ENCODE data around the gene EPB41L4A.
A peak's percentile ranks its signal among the peaks of the same experiment; 100 is the strongest.

The EPB41L4A gene

DNA sequence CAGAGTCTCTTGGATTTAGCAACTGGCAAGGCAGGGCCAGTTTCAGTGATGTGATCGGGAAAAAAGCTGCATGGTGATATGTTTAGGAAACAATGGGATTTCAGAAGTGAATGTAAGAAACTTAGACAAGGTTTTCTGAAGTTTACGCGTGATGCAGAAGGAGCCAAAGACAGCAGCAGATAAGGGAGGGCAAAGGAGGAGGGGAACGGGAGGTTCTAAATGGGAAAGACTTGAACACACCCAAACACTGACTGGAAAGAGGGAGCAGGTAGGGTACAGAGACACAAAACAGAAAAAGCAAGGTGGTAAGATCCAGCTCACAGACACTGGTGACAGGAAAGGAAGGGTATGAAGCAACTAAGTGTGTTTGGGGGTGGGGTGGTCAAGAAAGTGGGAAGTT lies 115.4 kb downstream of the EPB41L4A start:
- no peak for DNase-seq

DNA sequence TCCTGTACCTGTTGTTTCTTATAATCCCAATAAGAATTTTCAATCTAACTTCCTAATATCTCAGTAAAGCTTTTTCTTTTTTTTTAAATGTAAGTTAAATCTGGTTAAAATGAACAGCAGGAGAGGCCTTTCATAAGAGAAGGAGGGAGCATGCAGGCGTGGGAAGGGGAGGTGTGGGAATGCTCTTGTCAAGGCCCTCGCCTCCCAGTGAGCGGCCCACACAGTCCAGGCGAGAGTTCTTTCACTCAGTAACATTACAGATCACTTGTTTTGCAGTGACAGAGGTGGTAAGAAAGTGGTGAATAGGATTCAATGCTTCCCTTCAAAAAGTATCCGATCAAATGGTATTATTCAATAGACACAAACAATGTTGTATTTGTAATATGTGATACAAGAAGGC lies 125.0 kb downstream of the EPB41L4A start:
- no peak for DNase-seq

DNA sequence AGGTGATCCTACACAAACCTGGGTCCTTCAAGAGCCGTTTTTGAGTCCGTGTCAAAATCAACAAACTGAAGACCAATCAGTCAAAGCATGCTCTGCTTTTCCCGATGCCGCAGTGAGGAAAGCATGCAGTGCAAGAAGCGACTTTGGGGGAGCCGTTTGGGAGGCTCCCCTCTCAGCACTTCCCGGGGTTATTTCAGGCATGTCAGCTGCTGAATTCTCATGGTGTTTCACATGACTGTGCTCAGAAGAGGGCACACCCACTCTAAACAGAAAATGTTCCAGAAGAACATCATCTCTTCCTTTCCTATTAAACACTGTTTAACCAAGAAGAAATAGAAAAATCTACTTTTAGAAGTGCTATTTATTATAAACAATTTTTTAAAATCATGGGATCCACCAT lies 125.5 kb downstream of the EPB41L4A start:
- DNase-seq: no peak

DNA sequence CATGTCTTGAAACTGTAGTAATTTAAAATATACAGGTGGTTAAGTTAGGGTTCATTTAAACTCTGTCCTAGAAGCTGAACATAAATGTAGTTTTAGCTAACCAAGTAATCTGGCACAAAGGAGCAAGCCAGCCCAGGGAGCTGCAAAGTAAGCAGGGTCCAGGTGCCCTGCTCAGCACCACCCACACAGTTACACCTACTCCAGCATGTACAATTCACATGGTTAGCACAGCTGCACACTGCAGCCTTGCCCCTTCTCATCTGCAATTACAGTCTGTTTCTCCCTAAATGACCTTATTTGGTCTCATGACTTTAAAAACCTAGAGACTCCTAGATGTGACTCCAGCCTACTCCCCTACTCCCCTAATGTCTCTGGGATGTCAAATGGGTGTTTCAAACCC lies 128.4 kb downstream of the EPB41L4A start:
- DNase-seq: no peak

DNA sequence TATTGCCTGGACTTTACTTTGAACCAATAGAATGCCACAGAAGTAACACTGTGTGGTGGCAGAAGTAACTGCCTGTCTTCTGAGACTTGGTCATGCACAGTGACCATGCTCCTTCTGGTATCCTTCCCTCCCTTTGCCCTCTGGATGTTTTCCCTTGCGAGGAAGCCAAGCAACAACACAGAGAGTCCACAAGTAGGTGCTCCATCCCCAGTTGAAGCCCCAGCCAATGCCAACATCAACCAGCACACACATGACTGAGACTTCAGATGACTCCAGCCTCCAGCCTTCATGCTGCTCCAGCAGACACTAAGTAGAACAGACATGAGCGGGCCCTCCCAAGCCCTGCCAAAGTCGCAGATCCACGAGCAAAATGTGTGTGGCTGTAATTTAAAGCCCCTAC lies 129.6 kb downstream of the EPB41L4A start:
- DNase-seq: no peak

DNA sequence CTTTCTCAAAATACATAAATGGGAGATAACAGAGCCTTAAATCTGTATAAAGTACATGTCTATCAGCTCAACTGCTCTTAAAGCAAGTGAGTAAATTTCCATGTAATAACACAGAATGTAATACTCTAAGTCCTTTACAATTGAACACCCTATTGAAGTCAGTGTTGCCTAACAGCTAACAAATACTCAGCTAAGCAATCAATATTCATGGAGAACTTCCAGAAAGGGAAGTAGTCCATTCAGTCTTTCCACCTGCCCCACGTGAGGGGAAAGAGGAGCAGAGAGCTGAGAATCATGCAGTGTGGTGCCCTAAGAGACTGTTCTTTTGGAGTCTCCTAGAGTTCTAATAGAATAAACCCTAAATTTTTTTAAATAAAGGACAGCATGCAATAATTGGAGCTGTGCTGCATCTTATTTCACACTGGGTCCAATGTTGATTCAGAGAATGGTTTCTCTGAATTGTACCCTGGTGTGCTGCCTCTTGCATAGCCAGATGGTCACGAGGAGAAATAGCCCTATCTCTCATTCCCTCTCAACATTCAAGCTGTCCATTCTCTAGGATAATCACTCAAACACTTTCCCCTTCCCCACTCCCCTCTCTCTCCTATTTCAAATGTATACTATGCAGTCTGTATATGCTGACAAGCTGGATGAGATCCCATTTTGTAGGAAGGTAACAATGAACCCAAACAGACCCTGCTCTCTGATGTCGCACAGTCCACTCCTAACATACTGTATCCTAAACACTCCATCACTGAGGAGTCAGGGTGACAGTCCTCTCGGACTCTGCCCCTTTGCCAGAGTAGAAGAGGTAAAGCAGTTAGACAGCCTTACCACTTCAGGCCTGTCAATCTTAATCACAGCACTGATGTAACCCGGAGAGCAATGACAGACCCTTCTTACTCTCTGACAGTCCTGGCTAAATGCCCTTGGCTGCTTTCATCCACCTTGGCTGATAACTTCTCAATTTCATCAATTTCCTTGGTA lies 134.8 kb downstream of the EPB41L4A start:
- no peak for DNase-seq

DNA sequence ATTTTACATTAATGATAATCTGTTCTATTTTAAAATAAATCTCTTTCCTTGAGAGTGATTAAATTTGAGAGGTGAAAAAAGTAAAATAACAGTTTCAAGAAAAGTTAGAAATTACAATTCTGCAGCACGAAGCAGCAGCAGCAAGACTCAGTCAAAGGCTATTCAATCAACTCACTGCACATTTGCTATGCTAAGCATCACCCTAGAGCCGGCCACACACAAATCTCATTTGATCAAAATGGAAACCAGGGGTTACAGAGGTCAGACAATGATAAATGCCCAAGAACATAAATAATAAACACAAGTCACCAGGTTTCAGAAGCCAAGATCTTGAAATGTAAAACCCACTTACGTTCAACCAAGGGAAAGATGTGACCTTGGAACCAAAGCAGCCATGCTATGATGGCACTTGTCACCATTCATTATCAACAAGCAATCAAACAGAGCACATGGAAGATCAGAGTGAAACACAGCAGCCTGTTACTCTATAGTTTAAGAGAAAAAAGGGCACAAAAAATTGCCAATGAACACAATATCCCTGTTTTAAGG lies 136.0 kb downstream of the EPB41L4A start:
- DNase-seq: no peak

DNA sequence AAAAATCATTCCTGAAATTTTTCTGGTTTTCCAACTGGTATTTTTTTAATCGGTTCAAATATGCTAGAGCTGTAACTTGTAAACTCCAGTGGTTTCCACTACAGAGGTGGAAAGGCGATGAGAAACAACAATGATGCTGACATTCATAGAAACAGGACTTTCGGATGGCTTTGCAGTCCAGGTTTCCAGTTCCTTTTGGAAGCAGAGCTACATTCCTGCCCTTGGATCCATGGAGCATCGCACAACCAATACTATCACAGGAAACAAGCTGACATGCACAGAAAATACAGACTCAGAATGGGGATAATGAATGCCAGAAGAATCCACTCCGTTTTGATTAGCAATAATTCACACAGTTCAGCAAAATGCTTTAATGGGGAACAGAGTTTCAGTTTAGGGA lies 140.0 kb downstream of the EPB41L4A start:
- no peak for DNase-seq

DNA sequence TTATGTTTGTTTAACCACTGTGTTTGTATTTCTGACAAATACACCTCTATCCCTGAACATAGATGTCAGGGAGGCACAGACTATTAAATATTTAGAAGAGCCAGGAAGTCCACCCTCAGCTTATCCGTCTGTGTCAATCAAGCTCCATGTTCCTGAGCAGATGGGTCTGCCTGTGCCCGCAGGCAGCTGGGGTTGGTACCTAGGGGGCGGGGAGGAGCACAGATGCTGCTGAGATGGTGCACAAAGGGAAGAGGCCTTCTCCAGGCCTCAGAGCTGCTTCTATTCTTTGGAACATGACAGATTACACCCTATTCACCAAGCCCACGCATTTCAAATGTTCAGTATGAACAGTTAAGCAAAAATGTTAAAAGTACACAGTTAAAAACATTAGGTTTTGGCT lies 142.1 kb downstream of the EPB41L4A start:
- no peak for DNase-seq

DNA sequence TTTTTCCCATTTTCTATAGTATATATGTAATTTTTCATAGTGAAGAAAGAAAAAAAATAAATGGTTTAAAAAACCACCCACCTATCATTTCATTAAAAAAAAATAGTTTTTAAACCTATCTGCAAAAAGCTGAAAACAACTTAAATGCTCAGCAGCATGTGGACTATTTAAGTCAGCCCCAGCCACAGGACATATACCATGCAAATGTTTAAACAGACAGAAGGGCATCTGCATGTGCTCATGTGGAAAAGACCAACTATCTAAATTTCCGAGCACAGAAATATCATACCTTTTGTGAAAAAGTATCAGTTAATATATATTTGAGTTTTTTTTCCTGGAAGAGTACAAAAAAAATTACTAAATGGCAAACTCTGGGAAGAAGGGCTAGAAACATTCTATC lies 143.4 kb downstream of the EPB41L4A start:
- DNase-seq: no peak

DNA sequence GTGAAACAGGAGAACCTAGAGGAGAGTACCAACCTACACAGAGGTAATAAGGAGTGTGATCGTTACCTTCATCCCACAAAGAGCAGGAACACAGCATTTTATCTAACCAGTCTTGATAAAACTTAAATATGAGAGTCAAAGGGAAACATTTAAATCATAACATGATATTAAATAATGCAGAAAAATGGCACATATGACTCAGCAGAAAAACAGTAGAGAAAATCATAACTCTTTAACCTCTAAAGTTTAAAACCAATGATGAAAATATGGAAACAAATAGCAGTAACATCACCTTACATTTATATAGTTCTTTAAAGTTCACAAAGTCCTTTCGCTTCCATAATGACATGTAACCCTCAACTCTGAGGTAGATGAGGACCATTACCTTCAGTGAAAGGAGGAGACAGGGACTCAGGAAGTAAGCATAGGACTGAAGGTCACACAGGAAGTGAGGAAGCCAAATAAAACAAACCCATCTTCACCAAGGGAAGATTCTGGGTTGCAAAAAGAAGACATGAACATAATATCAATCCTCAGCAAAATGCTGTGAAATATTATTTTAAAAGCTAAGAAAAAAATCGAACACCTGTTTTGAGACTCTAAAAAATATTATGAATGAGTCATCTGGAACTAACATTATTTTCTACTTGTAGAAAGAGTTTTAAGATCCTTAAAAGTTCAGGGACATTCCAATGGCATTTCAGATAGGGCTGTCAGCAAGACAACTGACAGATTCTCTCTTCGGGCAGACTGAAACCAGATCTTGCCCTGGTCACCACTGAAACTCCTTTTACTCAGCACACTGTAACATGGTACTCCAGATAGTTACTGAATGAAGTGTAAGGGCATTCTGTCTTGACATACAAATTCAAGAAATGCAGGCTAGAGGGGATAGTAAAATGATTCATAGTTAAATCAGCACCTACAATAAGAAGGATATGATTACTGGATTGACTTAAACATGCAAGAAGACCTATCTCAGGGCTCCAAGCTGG lies 148.5 kb downstream of the EPB41L4A start:
- no peak for DNase-seq

DNA sequence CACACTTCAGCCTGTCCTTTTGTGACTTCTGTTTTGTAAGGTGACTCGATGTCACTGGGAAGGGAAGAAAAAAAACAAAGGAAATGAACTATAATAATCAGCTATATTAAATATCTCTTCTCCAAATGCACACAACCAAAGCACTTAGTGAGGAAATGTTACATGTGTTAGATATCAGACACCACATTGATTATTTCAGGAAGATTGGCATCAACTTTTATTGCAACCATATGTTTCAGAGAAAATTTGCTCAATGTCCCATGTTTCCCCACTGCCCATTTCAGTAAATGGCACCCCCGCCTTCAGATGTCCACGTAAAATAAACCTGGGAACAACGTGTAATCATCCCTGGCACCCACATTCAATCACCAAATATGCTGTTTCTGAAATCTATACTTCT lies 151.8 kb downstream of the EPB41L4A start:
- DNase-seq: no peak

DNA sequence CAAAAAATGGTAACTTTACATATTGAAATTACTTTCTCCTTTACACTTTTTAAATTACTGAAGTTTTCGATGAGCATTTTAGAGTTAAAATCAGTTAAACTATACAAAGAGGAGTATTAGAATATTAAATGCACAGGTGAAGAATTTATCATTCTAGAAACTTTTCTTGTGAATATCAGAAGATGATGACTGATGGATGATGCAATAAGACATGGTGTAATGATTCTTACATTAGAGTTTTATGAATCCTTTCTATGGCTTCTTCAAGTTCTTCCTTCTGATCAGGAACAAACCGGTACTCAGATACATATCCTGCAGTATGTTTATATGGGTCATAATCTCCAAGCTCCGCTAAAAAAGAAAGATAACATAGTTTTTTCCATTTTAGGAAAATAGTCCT lies 154.4 kb downstream of the EPB41L4A start:
- DNase-seq: no peak

DNA sequence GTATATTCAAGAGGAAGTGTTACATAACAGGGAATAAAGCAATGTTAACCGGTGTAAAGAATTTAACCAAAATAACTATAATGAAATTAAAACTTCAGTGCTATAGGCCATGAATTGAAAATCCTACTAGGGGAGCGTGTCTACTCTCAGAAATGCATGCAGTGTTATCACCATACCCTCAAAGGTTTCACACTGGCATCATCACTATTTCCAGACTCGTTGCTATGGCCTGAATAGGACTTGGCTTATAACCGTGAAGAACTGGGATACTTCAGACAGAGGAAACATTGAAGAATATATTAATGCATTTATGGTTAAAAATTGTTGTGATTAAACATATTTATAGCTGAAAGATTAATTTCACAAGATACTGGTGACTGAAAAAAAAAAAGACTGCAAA lies 154.9 kb downstream of the EPB41L4A start:
- DNase-seq: no peak

DNA sequence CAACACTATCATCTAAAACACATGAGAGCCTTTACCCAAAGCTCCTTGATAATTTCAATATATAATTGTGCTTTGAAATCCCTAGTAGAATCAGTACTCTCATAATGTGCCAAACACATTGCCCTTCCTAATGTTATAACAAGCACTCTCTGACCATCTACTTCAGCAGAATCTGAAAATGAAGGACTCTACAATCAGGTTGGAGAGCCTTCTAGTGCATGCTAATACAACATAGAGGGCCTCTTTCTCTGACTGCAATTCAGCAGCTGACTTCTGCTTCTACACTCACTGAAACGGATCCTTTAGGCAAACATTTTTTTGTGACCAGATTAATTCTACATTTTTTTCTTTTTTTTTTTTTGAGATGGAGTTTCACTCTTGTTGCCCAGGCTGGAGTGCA lies 155.6 kb downstream of the EPB41L4A start:
- peak; percentile 90 for DNase-seq

DNA sequence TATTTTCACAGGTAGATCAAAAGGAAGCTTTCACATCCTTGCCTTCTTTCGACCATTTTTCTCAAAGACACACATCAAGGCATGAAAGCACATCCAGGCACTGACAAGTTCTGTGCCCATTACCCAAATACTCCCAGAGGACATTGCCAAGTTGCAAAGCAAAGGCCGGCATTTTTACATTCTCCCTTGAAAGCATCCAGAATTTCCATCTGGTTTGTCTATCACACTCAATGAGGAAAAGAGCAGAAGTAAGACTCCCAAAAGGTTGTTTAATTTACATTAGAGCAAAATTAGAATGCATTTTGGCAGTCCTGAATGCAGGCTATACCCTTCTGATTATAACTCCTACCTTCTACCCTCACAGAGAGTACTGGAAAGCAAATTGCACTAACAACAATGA lies 160.5 kb downstream of the EPB41L4A start:
- DNase-seq: no peak

DNA sequence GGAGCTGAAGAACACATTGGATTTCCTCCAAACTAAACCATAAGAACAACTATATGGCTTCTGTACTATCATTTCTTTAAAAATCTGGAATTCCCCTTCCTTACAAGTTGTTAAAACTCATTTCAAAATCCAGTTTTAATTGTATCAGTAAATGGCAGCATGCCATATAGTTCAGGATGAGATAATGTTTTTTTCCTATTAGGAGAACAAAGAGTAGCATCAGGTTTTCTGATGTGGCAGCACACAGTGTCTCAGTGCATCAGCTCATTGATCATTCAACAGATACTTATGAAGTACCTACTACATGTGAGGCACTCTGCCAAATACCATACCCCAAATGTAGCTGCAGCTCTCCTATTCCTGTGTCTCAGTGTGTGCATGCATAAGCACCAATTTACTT lies 161.1 kb downstream of the EPB41L4A start:
- DNase-seq: peak; percentile 35

DNA sequence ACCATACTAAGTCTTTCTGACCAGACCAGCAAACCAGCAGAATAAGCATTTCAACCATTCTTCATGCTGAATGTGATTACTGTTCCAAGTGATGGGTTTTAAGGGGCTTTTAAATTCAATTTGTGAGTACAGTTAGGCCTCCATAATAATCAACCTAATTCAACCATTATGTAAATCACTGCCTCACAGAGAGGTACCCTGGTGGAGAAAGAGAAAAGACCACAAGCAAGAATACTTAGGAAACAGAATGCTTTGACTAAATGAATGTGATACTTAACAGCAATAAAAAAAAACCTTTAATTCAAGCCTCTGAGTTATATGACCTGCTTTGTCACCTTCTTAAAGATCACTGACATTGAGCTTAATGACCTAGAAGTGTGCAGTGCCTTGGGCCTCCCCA lies 162.1 kb downstream of the EPB41L4A start:
- no peak for DNase-seq

DNA sequence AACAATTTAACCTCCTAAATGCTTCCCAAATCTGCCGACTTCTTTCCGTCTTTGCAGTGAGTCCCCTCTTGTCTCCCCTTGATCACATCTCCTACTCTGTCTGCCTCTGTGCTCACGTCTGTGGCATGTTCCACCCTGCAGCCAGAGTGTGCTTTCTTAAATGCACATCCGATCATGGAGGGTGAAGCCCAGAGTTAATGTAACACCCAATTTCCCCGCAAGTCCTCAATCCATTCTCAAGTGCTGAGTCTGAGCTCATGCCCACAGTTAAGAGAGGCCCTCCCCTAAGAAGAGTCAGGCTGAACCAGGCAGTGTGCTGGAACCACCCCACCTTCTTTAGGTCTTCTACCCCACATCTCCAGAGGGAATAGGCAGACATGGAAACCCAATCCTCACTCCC lies 164.8 kb downstream of the EPB41L4A start:
- DNase-seq: no peak

DNA sequence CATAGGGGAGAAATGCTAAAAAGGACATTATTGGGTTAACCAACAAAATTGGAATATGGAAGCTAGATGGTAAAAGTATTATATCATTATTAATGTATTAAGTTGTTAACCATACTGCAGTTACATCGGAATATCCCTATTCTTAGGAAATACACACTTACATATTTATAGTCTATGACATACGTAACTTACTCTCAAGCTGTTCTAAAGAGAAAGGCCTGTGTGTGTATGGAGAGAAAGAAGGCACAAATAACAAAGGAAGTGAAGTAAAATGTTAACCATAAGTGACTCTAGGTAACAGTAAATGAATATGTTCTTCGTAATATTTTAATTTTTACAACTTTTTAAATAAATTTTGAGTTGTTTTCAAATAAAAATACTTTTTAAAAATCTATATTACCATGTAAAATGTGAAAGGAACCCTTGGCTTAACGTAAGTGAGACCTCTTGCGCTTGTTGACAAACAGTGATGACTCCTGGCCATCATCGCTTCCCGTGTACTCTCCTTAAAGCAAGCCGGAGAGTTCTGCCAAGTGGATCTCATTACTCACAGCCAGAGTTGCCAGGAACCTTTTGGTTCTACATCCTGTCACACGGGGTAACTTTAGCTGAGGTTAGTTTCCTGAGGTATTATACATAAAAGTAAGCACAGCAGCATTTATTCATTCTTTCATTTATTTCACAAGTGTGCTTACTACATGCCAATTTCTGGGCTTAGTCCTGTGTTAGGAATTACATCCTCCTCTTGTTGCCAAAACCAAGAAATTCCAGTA lies 165.4 kb downstream of the EPB41L4A start:
- no peak for DNase-seq

DNA sequence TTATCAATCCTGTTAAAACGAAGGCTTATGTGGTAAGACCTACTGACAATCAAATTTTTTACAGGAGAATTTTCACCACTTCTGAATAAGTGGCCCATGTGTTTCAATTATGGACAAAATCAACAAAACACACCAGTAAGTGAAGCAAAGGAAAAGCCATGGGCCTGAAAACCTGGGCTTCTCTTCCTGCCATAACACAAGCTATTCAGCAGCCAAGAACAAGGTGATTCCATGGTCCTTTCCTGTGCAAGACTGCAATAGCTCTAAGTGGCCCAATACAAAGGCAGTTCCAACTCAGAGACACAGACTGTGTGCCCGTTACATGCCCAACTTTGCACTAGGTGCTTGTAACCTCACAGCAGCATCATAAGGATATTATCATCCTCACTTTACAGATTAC lies 168.5 kb downstream of the EPB41L4A start:
- DNase-seq: no peak

DNA sequence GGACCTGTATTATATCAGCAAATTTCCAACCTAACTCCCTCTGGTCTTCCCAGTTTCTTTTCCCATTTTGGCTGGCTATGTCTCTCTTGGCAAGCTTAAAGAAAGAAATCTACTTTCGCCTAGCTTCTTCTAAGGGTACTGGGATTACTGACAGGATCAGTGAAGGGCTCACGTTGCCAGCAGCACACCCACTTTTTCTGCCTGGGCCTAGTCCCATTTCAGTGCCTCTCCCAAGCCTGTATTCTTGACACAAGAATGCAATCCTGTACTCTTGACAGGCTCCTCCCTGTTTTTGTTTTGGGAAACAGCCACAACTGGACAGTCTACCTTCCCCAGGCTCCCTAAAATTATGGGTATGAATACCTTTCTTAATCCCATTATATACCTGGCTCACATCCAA lies 170.5 kb downstream of the EPB41L4A start:
- no peak for DNase-seq

DNA sequence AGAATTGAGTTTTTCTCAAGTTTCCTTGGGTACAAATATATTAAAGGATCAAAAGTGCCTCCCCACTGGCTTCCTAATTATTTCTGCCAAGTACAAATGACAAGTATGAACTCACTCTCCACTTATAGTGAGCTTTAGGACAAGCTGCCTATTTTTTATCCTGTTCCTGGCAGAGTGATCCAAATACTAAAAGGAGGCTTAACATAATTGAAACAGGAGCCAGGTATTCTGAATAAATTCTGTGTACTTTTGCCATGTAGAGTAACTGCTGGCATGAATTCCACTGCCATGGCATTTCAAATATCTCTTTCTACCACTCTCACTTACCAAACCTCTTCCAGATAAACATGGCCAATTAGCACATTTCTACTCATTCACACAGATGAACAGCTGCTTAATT lies 171.1 kb downstream of the EPB41L4A start:
- no peak for DNase-seq
